Astrocyte of the spinal cord (primary cell): ENCODE results near the gene ROR2.
"Not testable (repeated sequence)": the region's sequence is repeated elsewhere in the genome, so short reads cannot be mapped to it uniquely, and the experiment has no call there.

Experiments used
- DNase-seq: peaks from one replicate; pipeline ENCODE4 v3.0.0; 2011; ENCODE audit warnings: low read depth, low spot score
- H3K4me3 ChIP-seq: 2 replicates; pipeline ENCODE4 v1.5.1; 2011; ENCODE audit warnings: low read depth, mild to moderate bottlenecking, low read length, moderate library complexity
- CTCF ChIP-seq: IDR thresholded peaks from 2 replicates; pipeline ENCODE4 v1.5.1; 2012; ENCODE audit warnings: low read depth, mild to moderate bottlenecking, low read length, inconsistent platforms
- in situ Hi-C: cut with HindIII; loops from 2 replicates; pipeline ENCODE4 v1.10.0; 2017; ENCODE audit warnings: low sequenced_read_pairs

Gene ROR2

GRCh38 chr9:91522481-91522880 lies 427.5 kb downstream of the ROR2 start:
- no peak overlapping the region for H3K4me3 ChIP-seq
- in situ Hi-C loops = no loop called here
- no peak for DNase-seq
- TF ChIP-seq CTCF = no peak

- in situ Hi-C loops = no loop called here
- TF ChIP-seq CTCF = no peak
- DNase-seq = no peak
- no peak overlapping the region for H3K4me3 ChIP-seq
Measured at GRCh38 chr9:91519520-91520277, 430.3 kb downstream of the ROR2 start.

- DNase-seq = no peak
- no peak for TF ChIP-seq CTCF
- H3K4me3 ChIP-seq = no peak overlapping the region
- in situ Hi-C loops = no loop called here
Measured at GRCh38 chr9:91518462-91518861, 431.6 kb downstream of the ROR2 start.

GRCh38 chr9:91517801-91518200 lies 432.2 kb downstream of the ROR2 start:
- no peak for TF ChIP-seq CTCF

GRCh38 chr9:91517332-91517731 lies 432.7 kb downstream of the ROR2 start:
- H3K4me3 ChIP-seq, in situ Hi-C loops, DNase-seq: not testable (repeated sequence)

More at GRCh38 chr9:91517801-91518200, 432.2 kb downstream of the ROR2 start:
- DNase-seq = no peak
- in situ Hi-C loops = no loop called here
- H3K4me3 ChIP-seq = no peak overlapping the region

- TF ChIP-seq CTCF = no peak
- DNase-seq = no peak
- no peak overlapping the region for H3K4me3 ChIP-seq
- in situ Hi-C loops = no loop called here
Measured at GRCh38 chr9:91516777-91517176, 433.3 kb downstream of the ROR2 start.

GRCh38 chr9:91516081-91516480 lies 433.9 kb downstream of the ROR2 start:
- in situ Hi-C loops = no loop called here
- TF ChIP-seq CTCF = no peak
- no peak for DNase-seq
- H3K4me3 ChIP-seq = no peak overlapping the region
